ENCODE measurements around the gene RBM38. TPM values are rescaled to one million over a fixed set of nuclear protein-coding genes. Genes with fewer than 3 reads are reported as not detected.
A peak's percentile ranks its signal among the peaks of the same experiment; 100 is the strongest.

Gene RBM38
- total and polyA plus RNA-seq, 9 donors, result 6.3 to 77.6 (median 36.6) TPM

DNA sequence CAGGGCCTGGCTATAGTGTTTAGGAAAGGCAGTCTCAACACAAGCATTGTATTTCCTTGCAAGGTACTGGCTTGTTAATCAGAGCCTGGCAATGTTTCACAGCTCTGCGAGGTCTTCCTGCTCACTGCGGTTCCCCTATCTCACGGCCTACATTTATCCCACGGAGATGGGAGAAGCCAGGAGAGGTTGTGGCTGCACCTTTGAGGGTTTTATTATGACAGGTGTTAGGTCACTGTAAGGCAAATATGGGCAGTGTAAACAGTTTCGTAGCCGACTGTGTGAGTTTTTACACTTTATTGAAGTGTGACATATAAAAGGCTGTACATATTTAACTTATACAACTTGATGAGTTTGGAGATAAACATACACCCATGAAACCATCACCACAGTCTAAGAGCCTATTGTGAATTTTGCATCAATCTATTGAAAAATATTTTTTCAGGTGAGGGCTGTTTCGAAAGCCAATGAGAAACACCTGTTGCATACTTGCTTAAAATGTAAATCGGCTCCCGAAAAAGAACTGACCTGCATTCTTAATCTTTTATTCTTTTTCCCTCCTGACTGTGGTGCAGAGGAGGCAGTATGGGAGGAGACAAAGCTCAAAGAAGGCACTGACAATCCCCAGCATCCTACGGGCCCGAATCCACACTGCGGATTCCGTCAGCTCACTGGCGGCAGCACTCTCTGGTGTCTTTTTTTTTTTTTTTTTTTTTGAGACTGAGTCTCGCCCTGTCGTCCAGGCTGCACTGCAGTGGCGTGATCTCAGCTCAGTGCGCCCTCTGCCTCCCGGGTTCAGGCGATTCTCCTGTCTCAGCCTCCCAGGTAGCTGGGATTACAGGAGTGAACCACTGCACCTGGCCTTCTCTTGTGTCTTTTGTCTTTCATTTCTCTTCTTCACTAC lies 7.5 kb upstream of the RBM38 start:
- whole genome bisulfite sequencing, 3 donors, result 84 to 85% (median 84%) methylated on average over 20 of the region's 20 CpGs
- no peaks in the 10 kb centered on the region for H3K4me1 ChIP-seq (ENCODE audit: insufficient read depth)
- TF ChIP-seq POLR2A (IDR thresholded peaks at IDR 0.05) (no peak), EP300 (IDR thresholded peaks at IDR 0.05) (no peak)
- TF ChIP-seq, protein P1, sequence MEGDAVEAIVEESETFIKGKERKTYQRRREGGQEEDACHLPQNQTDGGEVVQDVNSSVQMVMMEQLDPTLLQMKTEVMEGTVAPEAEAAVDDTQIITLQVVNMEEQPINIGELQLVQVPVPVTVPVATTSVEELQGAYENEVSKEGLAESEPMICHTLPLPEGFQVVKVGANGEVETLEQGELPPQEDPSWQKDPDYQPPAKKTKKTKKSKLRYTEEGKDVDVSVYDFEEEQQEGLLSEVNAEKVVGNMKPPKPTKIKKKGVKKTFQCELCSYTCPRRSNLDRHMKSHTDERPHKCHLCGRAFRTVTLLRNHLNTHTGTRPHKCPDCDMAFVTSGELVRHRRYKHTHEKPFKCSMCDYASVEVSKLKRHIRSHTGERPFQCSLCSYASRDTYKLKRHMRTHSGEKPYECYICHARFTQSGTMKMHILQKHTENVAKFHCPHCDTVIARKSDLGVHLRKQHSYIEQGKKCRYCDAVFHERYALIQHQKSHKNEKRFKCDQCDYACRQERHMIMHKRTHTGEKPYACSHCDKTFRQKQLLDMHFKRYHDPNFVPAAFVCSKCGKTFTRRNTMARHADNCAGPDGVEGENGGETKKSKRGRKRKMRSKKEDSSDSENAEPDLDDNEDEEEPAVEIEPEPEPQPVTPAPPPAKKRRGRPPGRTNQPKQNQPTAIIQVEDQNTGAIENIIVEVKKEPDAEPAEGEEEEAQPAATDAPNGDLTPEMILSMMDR (IDR thresholded peaks at IDR 0.05), result no peak
- intact Hi-C loops (cut with DNase I), result loop anchor here (2.0 to 10.0 kb wide), 4 partner anchors 111 to 821 kb away; no protein-coding TSS in a partner anchor
- DNase-seq, result peak in 1 of 5 donors; percentile 8
- H3K36me3 ChIP-seq, result no peaks in the 10 kb centered on the region
- H3K27ac ChIP-seq, result no peak overlapping the region
- H3K9me3 ChIP-seq, result no peaks in the 10 kb centered on the region
- H3K4me3 ChIP-seq, result no peak overlapping the region
- no peaks in the 10 kb centered on the region for H3K27me3 ChIP-seq

DNA sequence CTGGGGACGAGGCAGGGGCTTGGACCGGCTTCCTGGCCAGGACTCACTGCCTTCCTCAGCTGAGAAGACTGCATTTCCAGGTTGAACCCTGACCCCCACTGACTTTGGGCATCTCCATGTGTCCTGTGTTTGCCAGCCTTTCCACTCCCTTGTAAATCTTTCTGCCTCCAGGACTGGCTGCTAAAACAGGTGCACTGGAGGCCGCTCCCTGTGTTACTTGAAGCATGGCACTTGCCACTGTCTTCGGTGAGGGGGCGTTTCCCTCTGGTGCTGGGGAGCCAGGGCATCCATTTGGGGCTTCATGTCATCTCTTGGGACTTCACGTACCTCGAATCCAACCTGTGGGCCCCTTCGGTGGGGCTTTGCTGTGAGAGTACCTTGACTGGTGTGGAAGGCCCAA lies 6.7 kb upstream of the RBM38 start:
- Histone ChIP-seq H3K27ac (no peak overlapping the region), H3K4me3 (no peak overlapping the region), H3K9me3 (no peaks in the 10 kb centered on the region), H3K27me3 (no peaks in the 10 kb centered on the region), H3K36me3 (no peaks in the 10 kb centered on the region), H3K4me1 (ENCODE audit: insufficient read depth) (no peaks in the 10 kb centered on the region)
- TF ChIP-seq POLR2A (IDR thresholded peaks at IDR 0.05) (no peak), EP300 (IDR thresholded peaks at IDR 0.05) (no peak)
- TF ChIP-seq, protein P1 (IDR thresholded peaks at IDR 0.05), result no peak
- peak in 1 of 5 donors; percentile 14 for DNase-seq
- 89 to 97% (median 92%) methylated on average over 8 of the region's 8 CpGs for WGBS, 3 donors
- intact Hi-C loops (cut with DNase I), result loop anchor here in 3 of 4 donors (5.0 to 10.0 kb wide), 3 partner anchors 113 to 820 kb away; no protein-coding TSS in a partner anchor

DNA sequence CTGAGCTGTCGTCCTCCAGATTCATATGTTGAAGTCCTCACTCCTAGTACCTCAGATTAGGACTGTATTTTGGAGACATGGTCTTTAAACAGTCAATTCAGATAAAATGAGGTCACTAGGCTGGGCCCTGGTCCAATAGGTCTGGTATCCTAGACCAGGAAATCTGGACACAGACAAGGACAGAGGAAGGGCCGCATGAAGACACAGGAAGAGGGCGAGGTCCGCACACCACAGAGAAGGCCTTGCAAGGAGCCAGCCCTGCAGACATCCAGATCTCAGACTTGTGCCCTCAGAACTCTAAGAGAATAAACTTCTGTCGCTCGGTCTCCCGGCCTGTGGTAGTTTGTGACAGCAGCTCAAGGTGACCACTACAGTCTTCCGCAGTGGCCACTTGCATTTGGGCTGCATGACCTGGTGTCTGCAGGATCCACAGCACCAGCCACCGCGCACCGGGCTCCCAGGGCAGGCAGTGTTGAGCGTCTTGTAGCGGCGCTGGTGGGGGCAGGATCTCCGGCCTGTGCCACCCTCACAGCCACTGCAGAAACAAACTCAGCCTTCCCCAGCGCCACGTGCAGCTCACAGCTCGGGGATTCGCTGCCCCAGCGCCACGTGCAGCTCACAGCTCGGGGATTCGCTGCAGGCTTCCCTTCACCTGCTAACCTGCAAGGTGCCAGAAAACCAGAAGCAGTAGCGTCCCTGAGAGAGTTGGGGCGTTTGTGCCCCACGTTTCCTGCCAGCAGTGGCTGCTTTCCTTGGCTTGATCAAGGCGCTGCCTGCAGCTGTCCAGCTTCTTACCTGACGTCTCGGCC lies 6.0 kb upstream of the RBM38 start:
- TF ChIP-seq, protein P1 (IDR thresholded peaks at IDR 0.05), result no peak
- no peak for TF ChIP-seq EP300 (IDR thresholded peaks at IDR 0.05)
- Histone ChIP-seq H3K27ac (no peak overlapping the region), H3K9me3 (no peaks in the 10 kb centered on the region), H3K4me3 (no peak overlapping the region), H3K36me3 (no peaks in the 10 kb centered on the region), H3K4me1 (ENCODE audit: insufficient read depth) (peaks cover 6% of the 10 kb centered on the region), H3K27me3 (no peaks in the 10 kb centered on the region)
- DNase-seq, result peak in 1 of 5 donors; percentile 22
- 82 to 85% (median 82%) methylated on average over 29 of the region's 29 CpGs for WGBS, 3 donors
- intact Hi-C loops (cut with DNase I), result loop anchor here in 3 of 4 donors (5.0 to 10.0 kb wide), 3 partner anchors 112 to 820 kb away; no protein-coding TSS in a partner anchor

DNA sequence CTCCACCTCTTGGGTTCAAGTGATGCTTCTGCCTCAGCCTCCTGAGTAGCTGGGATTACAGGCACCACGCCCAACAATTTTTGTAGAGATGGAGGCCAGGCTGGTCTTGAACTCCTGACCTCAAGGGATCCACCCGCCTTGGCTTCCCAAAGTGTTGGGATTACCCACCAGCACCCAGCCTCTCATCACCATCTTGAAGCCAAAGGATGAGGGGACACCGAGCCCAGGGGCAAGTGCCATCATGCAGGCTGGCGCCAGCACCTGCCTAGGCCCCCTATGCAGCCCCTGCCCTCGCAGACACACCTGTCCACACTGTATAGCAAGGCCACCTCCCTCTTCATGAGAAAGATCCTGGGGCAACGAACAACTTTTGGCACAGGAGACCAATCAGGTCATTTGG lies 5.3 kb upstream of the RBM38 start:
- H3K4me3 ChIP-seq, result no peak overlapping the region
- no peaks in the 10 kb centered on the region for H3K36me3 ChIP-seq
- peaks cover 11% of the 10 kb centered on the region for H3K4me1 ChIP-seq (ENCODE audit: insufficient read depth)
- H3K27ac ChIP-seq, result no peak overlapping the region
- 92 to 98% (median 96%) methylated on average over 6 of the region's 6 CpGs for WGBS, 3 donors
- DNase-seq, result peak in 1 of 5 donors; percentile 23
- TF ChIP-seq, protein P1 (IDR thresholded peaks at IDR 0.05), result no peak
- no peak for TF ChIP-seq EP300 (IDR thresholded peaks at IDR 0.05)
- no peak for TF ChIP-seq POLR2A (IDR thresholded peaks at IDR 0.05)
- intact Hi-C loops (cut with DNase I), result loop anchor here in 2 of 4 donors (10.0 kb wide), 2 partner anchors 199 to 819 kb away; no protein-coding TSS in a partner anchor
- H3K27me3 ChIP-seq, result no peaks in the 10 kb centered on the region
- H3K9me3 ChIP-seq, result no peaks in the 10 kb centered on the region
